Measurements from ENCODE around the gene TMEM219. TPM values are rescaled to one million over a fixed set of nuclear protein-coding genes. Genes with fewer than 3 reads are reported as not detected.
A peak's percentile ranks its signal among the peaks of the same experiment; 100 is the strongest.

TMEM219 gene
- total and polyA plus RNA-seq, 10 of the 15 experiments (the other 5 are each of a cell fraction or from before 2014, with no cell fraction given): 33.6 to 74.6 (median 56.5) TPM

DNA sequence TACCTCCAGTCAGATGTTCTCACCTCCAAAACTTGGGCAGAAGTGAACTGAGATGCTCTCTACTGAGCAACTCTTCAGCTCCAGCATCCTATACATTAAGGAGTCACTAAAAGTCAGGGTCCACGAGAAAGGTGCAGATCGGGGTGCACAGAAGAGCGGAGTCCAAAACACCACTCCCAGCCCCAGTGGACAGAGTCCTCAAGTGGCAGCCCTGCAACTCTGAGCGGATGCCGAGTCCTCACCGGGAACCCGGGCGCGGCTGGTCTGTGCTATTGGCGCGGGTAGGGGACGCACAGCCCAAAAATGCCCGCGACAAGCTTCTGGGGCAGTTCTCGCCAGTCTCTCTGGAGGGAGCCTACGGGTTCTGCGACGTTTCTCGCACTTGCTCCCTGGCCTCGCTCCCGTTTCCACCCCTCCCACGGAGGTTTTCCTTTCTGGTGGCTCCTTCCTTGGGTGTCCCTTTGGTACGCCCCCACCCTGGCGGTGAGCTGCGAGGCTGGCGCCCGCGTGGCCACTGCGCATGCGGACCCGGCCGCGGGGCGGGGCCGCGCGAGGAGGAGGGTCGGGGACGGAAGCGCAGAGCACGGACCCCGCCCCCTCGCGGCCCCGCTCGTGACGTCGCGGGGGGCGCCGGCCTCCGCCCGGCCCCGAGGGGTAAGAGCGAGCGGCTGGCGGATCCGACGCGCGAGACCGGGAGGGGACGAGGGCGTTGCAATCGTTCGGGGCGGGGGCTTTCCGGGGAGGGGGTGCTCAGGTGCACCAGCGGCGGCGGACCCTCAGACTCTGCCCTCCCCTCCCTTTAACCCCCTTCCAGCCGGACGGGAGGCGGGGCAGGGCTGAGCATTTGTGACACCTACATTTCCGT, at the start of gene TMEM219 (continued):
- TF ChIP-seq BHLHE40 (IDR thresholded peaks at IDR 0.05; ENCODE audit: borderline replicate concordance in 1 of 2, low read depth in 2 of 2, low read length in 1 of 2) (peak; percentile 89 to 92), NKRF (conservative IDR thresholded peaks at IDR 0.05) (0 out of 2 replicates have a peak, but pooled peaks have one; percentile 73), SREBF1 (IDR thresholded peaks at IDR 0.05; ENCODE audit: low read length) (peak; percentile 94), CUX1 (IDR thresholded peaks at IDR 0.05; ENCODE audit: insufficient replicate concordance, low read depth, low read length) (no peak), RELA (IDR thresholded peaks at IDR 0.05; ENCODE audit: borderline replicate concordance, partially characterized antibody) (peak; percentile 10), PAX8 (IDR thresholded peaks at IDR 0.05) (no peak), BCL3 (IDR thresholded peaks at IDR 0.05; ENCODE audit: borderline replicate concordance, insufficient read depth, low read depth, low read length, poor library complexity, severe bottlenecking) (no peak)
- TF ChIP-seq, protein P1, sequence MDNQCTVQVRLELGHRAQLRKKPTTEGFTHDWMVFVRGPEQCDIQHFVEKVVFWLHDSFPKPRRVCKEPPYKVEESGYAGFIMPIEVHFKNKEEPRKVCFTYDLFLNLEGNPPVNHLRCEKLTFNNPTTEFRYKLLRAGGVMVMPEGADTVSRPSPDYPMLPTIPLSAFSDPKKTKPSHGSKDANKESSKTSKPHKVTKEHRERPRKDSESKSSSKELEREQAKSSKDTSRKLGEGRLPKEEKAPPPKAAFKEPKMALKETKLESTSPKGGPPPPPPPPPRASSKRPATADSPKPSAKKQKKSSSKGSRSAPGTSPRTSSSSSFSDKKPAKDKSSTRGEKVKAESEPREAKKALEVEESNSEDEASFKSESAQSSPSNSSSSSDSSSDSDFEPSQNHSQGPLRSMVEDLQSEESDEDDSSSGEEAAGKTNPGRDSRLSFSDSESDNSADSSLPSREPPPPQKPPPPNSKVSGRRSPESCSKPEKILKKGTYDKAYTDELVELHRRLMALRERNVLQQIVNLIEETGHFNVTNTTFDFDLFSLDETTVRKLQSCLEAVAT (IDR thresholded peaks at IDR 0.05): peak; percentile 83
- TF ChIP-seq, protein P2, sequence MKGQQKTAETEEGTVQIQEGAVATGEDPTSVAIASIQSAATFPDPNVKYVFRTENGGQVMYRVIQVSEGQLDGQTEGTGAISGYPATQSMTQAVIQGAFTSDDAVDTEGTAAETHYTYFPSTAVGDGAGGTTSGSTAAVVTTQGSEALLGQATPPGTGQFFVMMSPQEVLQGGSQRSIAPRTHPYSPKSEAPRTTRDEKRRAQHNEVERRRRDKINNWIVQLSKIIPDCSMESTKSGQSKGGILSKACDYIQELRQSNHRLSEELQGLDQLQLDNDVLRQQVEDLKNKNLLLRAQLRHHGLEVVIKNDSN (IDR thresholded peaks at IDR 0.05; ENCODE audit: borderline replicate concordance, extremely low read length, insufficient read depth, low read depth, low read length): peak; percentile 43
- TF ChIP-seq, protein P3, sequence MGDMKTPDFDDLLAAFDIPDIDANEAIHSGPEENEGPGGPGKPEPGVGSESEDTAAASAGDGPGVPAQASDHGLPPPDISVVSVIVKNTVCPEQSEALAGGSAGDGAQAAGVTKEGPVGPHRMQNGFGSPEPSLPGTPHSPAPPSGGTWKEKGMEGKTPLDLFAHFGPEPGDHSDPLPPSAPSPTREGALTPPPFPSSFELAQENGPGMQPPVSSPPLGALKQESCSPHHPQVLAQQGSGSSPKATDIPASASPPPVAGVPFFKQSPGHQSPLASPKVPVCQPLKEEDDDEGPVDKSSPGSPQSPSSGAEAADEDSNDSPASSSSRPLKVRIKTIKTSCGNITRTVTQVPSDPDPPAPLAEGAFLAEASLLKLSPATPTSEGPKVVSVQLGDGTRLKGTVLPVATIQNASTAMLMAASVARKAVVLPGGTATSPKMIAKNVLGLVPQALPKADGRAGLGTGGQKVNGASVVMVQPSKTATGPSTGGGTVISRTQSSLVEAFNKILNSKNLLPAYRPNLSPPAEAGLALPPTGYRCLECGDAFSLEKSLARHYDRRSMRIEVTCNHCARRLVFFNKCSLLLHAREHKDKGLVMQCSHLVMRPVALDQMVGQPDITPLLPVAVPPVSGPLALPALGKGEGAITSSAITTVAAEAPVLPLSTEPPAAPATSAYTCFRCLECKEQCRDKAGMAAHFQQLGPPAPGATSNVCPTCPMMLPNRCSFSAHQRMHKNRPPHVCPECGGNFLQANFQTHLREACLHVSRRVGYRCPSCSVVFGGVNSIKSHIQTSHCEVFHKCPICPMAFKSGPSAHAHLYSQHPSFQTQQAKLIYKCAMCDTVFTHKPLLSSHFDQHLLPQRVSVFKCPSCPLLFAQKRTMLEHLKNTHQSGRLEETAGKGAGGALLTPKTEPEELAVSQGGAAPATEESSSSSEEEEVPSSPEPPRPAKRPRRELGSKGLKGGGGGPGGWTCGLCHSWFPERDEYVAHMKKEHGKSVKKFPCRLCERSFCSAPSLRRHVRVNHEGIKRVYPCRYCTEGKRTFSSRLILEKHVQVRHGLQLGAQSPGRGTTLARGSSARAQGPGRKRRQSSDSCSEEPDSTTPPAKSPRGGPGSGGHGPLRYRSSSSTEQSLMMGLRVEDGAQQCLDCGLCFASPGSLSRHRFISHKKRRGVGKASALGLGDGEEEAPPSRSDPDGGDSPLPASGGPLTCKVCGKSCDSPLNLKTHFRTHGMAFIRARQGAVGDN (IDR thresholded peaks at IDR 0.05): peak; percentile 54; the same call in 1 of the 2 replicates

Data from GM12878 (cell line).